Liver (tissue), 9 donors: Measurements from ENCODE around the gene VOPP1. TPM values are rescaled to one million over a fixed set of nuclear protein-coding genes. Genes with fewer than 3 reads are reported as not detected.

ENCODE experiments used
- DNase-seq: peaks from one replicate; pipeline ENCODE4 v3.0.0-alpha.2; 2017; ENCODE audit warnings: low spot score
- H3K27ac ChIP-seq, 2 donors: one replicate each; pipeline ENCODE4 v1.7.0; 2013; ENCODE audit warnings: inconsistent platforms in 2 of 2, low read length in 2 of 2, control low read depth in 1 of 2, low read depth in 1 of 2, mild to moderate bottlenecking in 1 of 2
- H3K27me3 ChIP-seq, 4 donors: one replicate each; pipeline versions ENCODE4 v1.6.1 to v1.7.0; 2013; ENCODE audit warnings: low read length in 3 of 4, inconsistent platforms in 1 of 4, mild to moderate bottlenecking in 1 of 4, moderate library complexity in 1 of 4; ENCODE audit not compliant: control insufficient read depth in 4 of 4, insufficient read depth in 4 of 4
- H3K36me3 ChIP-seq, 4 donors: one replicate each; pipeline versions ENCODE4 v1.6.1 to v1.7.0; 2013; ENCODE audit warnings: low read length in 3 of 4, mild to moderate bottlenecking in 3 of 4, low read depth in 1 of 4, moderate library complexity in 1 of 4; ENCODE audit not compliant: control insufficient read depth in 4 of 4, insufficient read depth in 3 of 4
- H3K4me1 ChIP-seq, 4 donors: one replicate each; pipeline versions ENCODE4 v1.6.1 to v1.7.0; 2013; ENCODE audit warnings: low read length in 3 of 4, mild to moderate bottlenecking in 3 of 4, moderate library complexity in 1 of 4; ENCODE audit not compliant: control insufficient read depth in 4 of 4, insufficient read depth in 4 of 4
- H3K4me3 ChIP-seq, 3 donors: one replicate each; pipeline versions ENCODE4 v1.6.1 to v1.7.0; 2013; ENCODE audit warnings: low read length in 3 of 3, control low read depth in 1 of 3, low read depth in 1 of 3, mild to moderate bottlenecking in 1 of 3
- H3K9ac ChIP-seq, 2 donors: one replicate each; pipeline ENCODE4 v1.7.0; 2013; ENCODE audit warnings: low read length in 2 of 2, mild to moderate bottlenecking in 2 of 2, moderate library complexity in 2 of 2, control low read depth in 1 of 2, low read depth in 1 of 2
- H3K9me3 ChIP-seq, 4 donors: one replicate each; pipeline versions ENCODE4 v1.6.1 to v1.7.0; 2013; ENCODE audit warnings: low read length in 3 of 4; ENCODE audit not compliant: control insufficient read depth in 4 of 4
- EGR1 ChIP-seq, 2 donors: IDR thresholded peaks; 2 replicates each; pipeline ENCODE4 v1.6.1; 2016 to 2018; ENCODE audit warnings: antibody characterized with exemption in 2 of 2, low read depth in 2 of 2
- FOXA1 ChIP-seq: IDR thresholded peaks from 2 replicates; pipeline ENCODE4 v1.6.1; 2016; ENCODE audit warnings: antibody characterized with exemption
- FOXA2 ChIP-seq: IDR thresholded peaks from 2 replicates; pipeline ENCODE4 v1.6.1; 2016; ENCODE audit warnings: antibody characterized with exemption
- GABPA ChIP-seq, 2 donors: IDR thresholded peaks in 1 of 2; conservative IDR thresholded peaks in 1 of 2; 2 replicates each; pipeline ENCODE4 v1.6.1; 2016; ENCODE audit warnings: antibody characterized with exemption in 2 of 2, mild to moderate bottlenecking in 1 of 2, moderate library complexity in 1 of 2
- HNF4A ChIP-seq, 2 donors: conservative IDR thresholded peaks; 2 replicates each; pipeline ENCODE4 v1.6.1; 2016; ENCODE audit warnings: antibody characterized with exemption in 2 of 2, mild to moderate bottlenecking in 2 of 2
- JUND ChIP-seq, 2 donors: IDR thresholded peaks; 2 replicates each; pipeline ENCODE4 v1.6.1; 2016; ENCODE audit warnings: antibody characterized with exemption in 2 of 2
- NR2F2 ChIP-seq: IDR thresholded peaks from 2 replicates; pipeline ENCODE4 v1.6.1; 2016; ENCODE audit warnings: antibody characterized with exemption
- RAD21 ChIP-seq, 2 donors: IDR thresholded peaks; 2 replicates each; pipeline ENCODE4 v1.6.1; 2016; ENCODE audit warnings: antibody characterized with exemption in 2 of 2, mild to moderate bottlenecking in 2 of 2
- RXRA ChIP-seq, 2 donors: IDR thresholded peaks; 2 replicates each; pipeline ENCODE4 v1.6.1; 2017 to 2018; ENCODE audit warnings: antibody characterized with exemption in 2 of 2, mild to moderate bottlenecking in 1 of 2
- SP1 ChIP-seq: IDR thresholded peaks from 2 replicates; pipeline ENCODE4 v1.6.1; 2018; ENCODE audit warnings: antibody characterized with exemption, mild to moderate bottlenecking
- TAF1 ChIP-seq: conservative IDR thresholded peaks from 2 replicates; pipeline ENCODE4 v1.6.1; 2016; ENCODE audit warnings: antibody characterized with exemption, mild to moderate bottlenecking
- YY1 ChIP-seq: IDR thresholded peaks from 2 replicates; pipeline ENCODE4 v1.6.1; 2016; ENCODE audit warnings: antibody characterized with exemption, mild to moderate bottlenecking
- WGBS: extraction: QIAGEN DNeasy Blood & Tissue Kit; methylation state at CpG from one replicate; pipeline ENCODE4 v1.1.7; 2013; 5-methylcytosine and 5-hydroxymethylcytosine counted together
- polyA plus RNA-seq, 2 donors: library from polyadenylated mRNA; stranded (reverse) in 1 of 2; unstranded in 1 of 2; fragments of 200-250 nt in 1 of 2; fragments of >200 nt in 1 of 2; fragmentation: Nextera tagmentation in 1 of 2; extraction: Ambion mirVana in 1 of 2; gene quantifications; one replicate each; pipeline versions ENCODE4 v1.2.1 to v1.2.3, GENCODE V29; 2013 to 2015
- total RNA-seq, 2 donors: library from RNA; depleted of rRNA; stranded (reverse); fragments of >200 nt; gene quantifications; one replicate each; pipeline ENCODE4 v1.2.3, GENCODE V29; 2014
- TF ChIP-seq, protein P1 (sequence below): fragments of 150-350 bp; IDR thresholded peaks from 2 replicates; pipeline ENCODE4 v1.5.1; 2017; ENCODE audit warnings: improper control_type of control experiment, low read depth, low read length; ENCODE audit not compliant: missing input control
- TF ChIP-seq, protein P2 (sequence below): IDR thresholded peaks from 2 replicates; pipeline ENCODE4 v1.6.1; 2016; ENCODE audit warnings: antibody characterized with exemption
- TF ChIP-seq, protein P3 (sequence below): IDR thresholded peaks from 2 replicates; pipeline ENCODE4 v1.6.1; 2016; ENCODE audit warnings: antibody characterized with exemption
- TF ChIP-seq, protein P4 (sequence below): IDR thresholded peaks from 2 replicates; pipeline ENCODE4 v1.6.1; 2016; ENCODE audit warnings: antibody characterized with exemption, mild to moderate bottlenecking
- TF ChIP-seq, protein P5 (sequence below): IDR thresholded peaks from 2 replicates; pipeline ENCODE4 v1.6.1; 2016; ENCODE audit warnings: antibody characterized with exemption
- donor health status: healthy.
- donor health status: healthy.
- donor health status: healthy.
- donor health status: healthy.
- donor health status: healthy.

The VOPP1 gene
- total and polyA plus RNA-seq, 4 donors = 11.5 to 23.8 (median 21.7) TPM

DNA sequence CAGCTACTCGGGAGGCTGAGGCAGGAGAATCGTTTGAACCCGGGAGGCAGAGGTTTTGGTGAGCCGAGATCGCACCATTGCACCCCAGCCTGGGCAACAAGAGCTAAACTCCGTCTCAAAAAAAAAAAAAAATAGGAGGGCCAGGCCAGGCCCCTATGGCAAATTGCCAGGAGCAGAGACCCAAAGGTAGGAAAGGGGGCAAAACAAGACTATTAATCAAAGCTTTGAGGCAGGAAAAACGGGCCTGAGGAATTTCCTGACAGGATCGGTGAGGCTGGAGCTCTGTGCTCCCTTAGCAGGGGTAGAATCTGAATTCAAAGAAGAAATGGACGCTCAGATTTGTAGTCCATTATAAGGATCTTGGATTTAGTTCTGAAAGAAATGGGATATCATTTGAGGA, 2.8 kb upstream of the VOPP1 start:
- Histone ChIP-seq H3K36me3 (no peaks in the 10 kb centered on the region), H3K4me1 (peaks cover 3 to 13% (median 11%) of the 10 kb centered on the region in 4 donors), H3K9ac (no peak overlapping the region), H3K27me3 (no peaks in the 10 kb centered on the region), H3K4me3 (no peak overlapping the region), H3K9me3 (no peaks in the 10 kb centered on the region), H3K27ac (no peak overlapping the region)
- 88% methylated on average over 9 of the region's 9 CpGs for WGBS
- DNase-seq = no peak
- TF ChIP-seq, protein P1, sequence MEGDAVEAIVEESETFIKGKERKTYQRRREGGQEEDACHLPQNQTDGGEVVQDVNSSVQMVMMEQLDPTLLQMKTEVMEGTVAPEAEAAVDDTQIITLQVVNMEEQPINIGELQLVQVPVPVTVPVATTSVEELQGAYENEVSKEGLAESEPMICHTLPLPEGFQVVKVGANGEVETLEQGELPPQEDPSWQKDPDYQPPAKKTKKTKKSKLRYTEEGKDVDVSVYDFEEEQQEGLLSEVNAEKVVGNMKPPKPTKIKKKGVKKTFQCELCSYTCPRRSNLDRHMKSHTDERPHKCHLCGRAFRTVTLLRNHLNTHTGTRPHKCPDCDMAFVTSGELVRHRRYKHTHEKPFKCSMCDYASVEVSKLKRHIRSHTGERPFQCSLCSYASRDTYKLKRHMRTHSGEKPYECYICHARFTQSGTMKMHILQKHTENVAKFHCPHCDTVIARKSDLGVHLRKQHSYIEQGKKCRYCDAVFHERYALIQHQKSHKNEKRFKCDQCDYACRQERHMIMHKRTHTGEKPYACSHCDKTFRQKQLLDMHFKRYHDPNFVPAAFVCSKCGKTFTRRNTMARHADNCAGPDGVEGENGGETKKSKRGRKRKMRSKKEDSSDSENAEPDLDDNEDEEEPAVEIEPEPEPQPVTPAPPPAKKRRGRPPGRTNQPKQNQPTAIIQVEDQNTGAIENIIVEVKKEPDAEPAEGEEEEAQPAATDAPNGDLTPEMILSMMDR = no peak
- TF ChIP-seq FOXA1 (no peak), TAF1 (no peak), EGR1 (IDR thresholded peaks at IDR 0.05; ENCODE audit: low read depth in 2 of 2) (no peak), JUND (IDR thresholded peaks at IDR 0.05) (no peak), NR2F2 (no peak), RXRA (IDR thresholded peaks at IDR 0.05) (no peak), HNF4A (conservative IDR thresholded peaks at IDR 0.05) (no peak), FOXA2 (no peak), RAD21 (IDR thresholded peaks at IDR 0.05) (no peak), GABPA (IDR thresholded peaks at IDR 0.05 in 1 of 2, conservative IDR thresholded peaks at IDR 0.05 in 1 of 2) (no peak), SP1 (no peak), YY1 (no peak)
- TF ChIP-seq, protein P2, sequence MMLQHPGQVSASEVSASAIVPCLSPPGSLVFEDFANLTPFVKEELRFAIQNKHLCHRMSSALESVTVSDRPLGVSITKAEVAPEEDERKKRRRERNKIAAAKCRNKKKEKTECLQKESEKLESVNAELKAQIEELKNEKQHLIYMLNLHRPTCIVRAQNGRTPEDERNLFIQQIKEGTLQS = no peak
- TF ChIP-seq, protein P3, sequence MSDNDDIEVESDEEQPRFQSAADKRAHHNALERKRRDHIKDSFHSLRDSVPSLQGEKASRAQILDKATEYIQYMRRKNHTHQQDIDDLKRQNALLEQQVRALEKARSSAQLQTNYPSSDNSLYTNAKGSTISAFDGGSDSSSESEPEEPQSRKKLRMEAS = no peak
- TF ChIP-seq, protein P4, sequence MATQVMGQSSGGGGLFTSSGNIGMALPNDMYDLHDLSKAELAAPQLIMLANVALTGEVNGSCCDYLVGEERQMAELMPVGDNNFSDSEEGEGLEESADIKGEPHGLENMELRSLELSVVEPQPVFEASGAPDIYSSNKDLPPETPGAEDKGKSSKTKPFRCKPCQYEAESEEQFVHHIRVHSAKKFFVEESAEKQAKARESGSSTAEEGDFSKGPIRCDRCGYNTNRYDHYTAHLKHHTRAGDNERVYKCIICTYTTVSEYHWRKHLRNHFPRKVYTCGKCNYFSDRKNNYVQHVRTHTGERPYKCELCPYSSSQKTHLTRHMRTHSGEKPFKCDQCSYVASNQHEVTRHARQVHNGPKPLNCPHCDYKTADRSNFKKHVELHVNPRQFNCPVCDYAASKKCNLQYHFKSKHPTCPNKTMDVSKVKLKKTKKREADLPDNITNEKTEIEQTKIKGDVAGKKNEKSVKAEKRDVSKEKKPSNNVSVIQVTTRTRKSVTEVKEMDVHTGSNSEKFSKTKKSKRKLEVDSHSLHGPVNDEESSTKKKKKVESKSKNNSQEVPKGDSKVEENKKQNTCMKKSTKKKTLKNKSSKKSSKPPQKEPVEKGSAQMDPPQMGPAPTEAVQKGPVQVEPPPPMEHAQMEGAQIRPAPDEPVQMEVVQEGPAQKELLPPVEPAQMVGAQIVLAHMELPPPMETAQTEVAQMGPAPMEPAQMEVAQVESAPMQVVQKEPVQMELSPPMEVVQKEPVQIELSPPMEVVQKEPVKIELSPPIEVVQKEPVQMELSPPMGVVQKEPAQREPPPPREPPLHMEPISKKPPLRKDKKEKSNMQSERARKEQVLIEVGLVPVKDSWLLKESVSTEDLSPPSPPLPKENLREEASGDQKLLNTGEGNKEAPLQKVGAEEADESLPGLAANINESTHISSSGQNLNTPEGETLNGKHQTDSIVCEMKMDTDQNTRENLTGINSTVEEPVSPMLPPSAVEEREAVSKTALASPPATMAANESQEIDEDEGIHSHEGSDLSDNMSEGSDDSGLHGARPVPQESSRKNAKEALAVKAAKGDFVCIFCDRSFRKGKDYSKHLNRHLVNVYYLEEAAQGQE = no peak
- TF ChIP-seq, protein P5, sequence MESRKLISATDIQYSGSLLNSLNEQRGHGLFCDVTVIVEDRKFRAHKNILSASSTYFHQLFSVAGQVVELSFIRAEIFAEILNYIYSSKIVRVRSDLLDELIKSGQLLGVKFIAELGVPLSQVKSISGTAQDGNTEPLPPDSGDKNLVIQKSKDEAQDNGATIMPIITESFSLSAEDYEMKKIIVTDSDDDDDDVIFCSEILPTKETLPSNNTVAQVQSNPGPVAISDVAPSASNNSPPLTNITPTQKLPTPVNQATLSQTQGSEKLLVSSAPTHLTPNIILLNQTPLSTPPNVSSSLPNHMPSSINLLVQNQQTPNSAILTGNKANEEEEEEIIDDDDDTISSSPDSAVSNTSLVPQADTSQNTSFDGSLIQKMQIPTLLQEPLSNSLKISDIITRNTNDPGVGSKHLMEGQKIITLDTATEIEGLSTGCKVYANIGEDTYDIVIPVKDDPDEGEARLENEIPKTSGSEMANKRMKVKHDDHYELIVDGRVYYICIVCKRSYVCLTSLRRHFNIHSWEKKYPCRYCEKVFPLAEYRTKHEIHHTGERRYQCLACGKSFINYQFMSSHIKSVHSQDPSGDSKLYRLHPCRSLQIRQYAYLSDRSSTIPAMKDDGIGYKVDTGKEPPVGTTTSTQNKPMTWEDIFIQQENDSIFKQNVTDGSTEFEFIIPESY = no peak
